Activated CD8-positive, alpha-beta memory T cell treated with anti-CD3 and anti-CD28 coated beads, Interleukin-2, amount 50 U/mL, for 1 hour (primary cell): ENCODE results near the gene DGCR6L.
"Not testable (repeated sequence)": the region's sequence is repeated elsewhere in the genome, so short reads cannot be mapped to it uniquely, and the experiment has no call there.

Experiments used
- DNase-seq: peaks from one replicate; pipeline ENCODE4 v3.0.0-alpha.2; 2020; ENCODE audit errors: extremely low read depth

Gene DGCR6L

GRCh38 chr22:20325996-20326395 is 6.1 kb upstream of the DGCR6L start:
- not testable (repeated sequence) for DNase-seq

- DNase-seq = no peak
These were observed 4.3 kb upstream of the DGCR6L start for GRCh38 chr22:20324139-20324516.

GRCh38 chr22:20321552-20322211 is 1.8 kb upstream of the DGCR6L start:
- DNase-seq = not testable (repeated sequence)

- not testable (repeated sequence) for DNase-seq
These were observed 1.0 kb upstream of the DGCR6L start for GRCh38 chr22:20320659-20321551.

- DNase-seq = no peak
These were observed 667 bp downstream of the DGCR6L start for GRCh38 chr22:20319041-20319744.

- DNase-seq = not testable (repeated sequence)
These were observed 1.7 kb downstream of the DGCR6L start for GRCh38 chr22:20318043-20318688.

GRCh38 chr22:20317402-20318042 is 2.3 kb downstream of the DGCR6L start:
- DNase-seq = not testable (repeated sequence)

- DNase-seq = no peak
These were observed 2.9 kb downstream of the DGCR6L start for GRCh38 chr22:20316844-20317401.

GRCh38 chr22:20316217-20316843 is 3.5 kb downstream of the DGCR6L start:
- DNase-seq = no peak

- no peak for DNase-seq
These were observed 4.3 kb downstream of the DGCR6L start for GRCh38 chr22:20315337-20316216.

GRCh38 chr22:20314741-20315336 is 5.0 kb downstream of the DGCR6L start:
- DNase-seq = not testable (repeated sequence)

- DNase-seq = not testable (repeated sequence)
These were observed 5.7 kb downstream of the DGCR6L start for GRCh38 chr22:20314206-20314605.

GRCh38 chr22:20313306-20314077 is 6.4 kb downstream of the DGCR6L start:
- not testable (repeated sequence) for DNase-seq

GRCh38 chr22:20312396-20313191 is 7.3 kb downstream of the DGCR6L start:
- DNase-seq = no peak

- not testable (repeated sequence) for DNase-seq
These were observed 8.4 kb downstream of the DGCR6L start for GRCh38 chr22:20311249-20312062.

- DNase-seq = not testable (repeated sequence)
These were observed 9.1 kb downstream of the DGCR6L start for GRCh38 chr22:20310773-20311172.

GRCh38 chr22:20310180-20310579 is 9.7 kb downstream of the DGCR6L start:
- not testable (repeated sequence) for DNase-seq
